Lower lobe of right lung (tissue), 2 donors: Measurements from ENCODE around the gene ORC5. TPM values are rescaled to one million over a fixed set of nuclear protein-coding genes. Genes with fewer than 3 reads are reported as not detected.

Experiments used
- ATAC-seq, 2 donors: fragments of 200-7000 bp; cut with Tn5 transposase; one replicate each; pipeline ENCODE4 v1.9.1; 2020 to 2022; ENCODE audit warnings: mild to moderate bottlenecking in 2 of 2, moderate library complexity in 2 of 2
- DNase-seq: peaks from one replicate; pipeline ENCODE4 v3.0.0-alpha.2; 2020
- H3K27ac ChIP-seq: fragments of 200-600 bp; one replicate; pipeline ENCODE4 v1.8.0; 2022
- H3K27me3 ChIP-seq: fragments of 200-600 bp; one replicate; pipeline ENCODE4 v1.8.0; 2022; ENCODE audit warnings: low read depth
- H3K36me3 ChIP-seq: fragments of 200-600 bp; one replicate; pipeline ENCODE4 v1.8.0; 2022; ENCODE audit warnings: mild to moderate bottlenecking
- H3K4me1 ChIP-seq: fragments of 200-600 bp; one replicate; pipeline ENCODE4 v1.8.0; 2022
- H3K4me3 ChIP-seq: fragments of 200-600 bp; one replicate; pipeline ENCODE4 v1.8.0; 2022; ENCODE audit warnings: mild to moderate bottlenecking
- H3K9me3 ChIP-seq: fragments of 200-600 bp; one replicate; pipeline ENCODE4 v1.8.0; 2022
- CTCF ChIP-seq: fragments of 200-600 bp; IDR thresholded peaks from one replicate; pipeline ENCODE4 v1.8.0; 2022; ENCODE audit warnings: antibody characterized with exemption, mild to moderate bottlenecking
- intact Hi-C: fragments of 100-400 bp; cut with DNase I; formaldehyde crosslinking; loops from one replicate; pipeline ENCODE4 v1.11.0; 2022
- total RNA-seq: library from RNA; stranded (reverse); fragmentation: NEBNext Ultra II Directional; extraction: Animal tissue kit (Norgen Biotek cat#: 25700); gene quantifications from one replicate; pipeline ENCODE4 v1.2.1, GENCODE V29; 2021
- donor health status: DM: no; HTN: yes; CAD: no; lungs with severe emphysema.

The ORC5 gene
- total RNA-seq, 1 donor from 2014 or later: 16.0 TPM

DNA sequence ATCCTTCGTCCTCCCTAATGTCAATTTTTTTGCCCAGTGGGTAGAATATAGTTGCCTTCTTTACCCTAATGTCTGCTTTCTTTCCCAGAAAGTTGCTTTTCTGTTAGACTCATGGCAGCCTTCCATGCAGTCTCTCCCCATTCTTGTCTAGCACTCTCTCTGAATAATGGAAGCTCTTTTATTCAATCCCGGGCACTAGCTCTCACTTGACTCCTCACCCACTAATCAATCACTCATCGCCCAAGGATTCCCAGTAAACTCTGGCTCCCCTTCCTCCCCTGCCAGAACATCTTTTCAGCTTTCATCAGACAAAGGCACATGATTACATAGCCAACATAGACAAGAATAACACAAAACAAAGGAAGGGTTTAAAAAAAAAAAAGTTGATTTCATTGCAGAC lies 118.2 kb downstream of the ORC5 start:
- no peaks in the 10 kb centered on the region for H3K36me3 ChIP-seq
- H3K4me1 ChIP-seq: no peaks in the 10 kb centered on the region
- no peak for TF ChIP-seq CTCF
- H3K27me3 ChIP-seq: no peaks in the 10 kb centered on the region
- ATAC-seq (no peak), DNase-seq (no peak)
- H3K27ac ChIP-seq: no peak overlapping the region
- intact Hi-C loops: no loop called here
- no peaks in the 10 kb centered on the region for H3K9me3 ChIP-seq
- no peak overlapping the region for H3K4me3 ChIP-seq

GRCh38 chr7:104089061-104089460 lies 118.8 kb downstream of the ORC5 start:
- H3K27ac ChIP-seq: no peak overlapping the region
- ATAC-seq: no peak
- H3K9me3 ChIP-seq: no peaks in the 10 kb centered on the region
- intact Hi-C loops: no loop called here
- no peak overlapping the region for H3K4me3 ChIP-seq
- no peaks in the 10 kb centered on the region for H3K27me3 ChIP-seq
- DNase-seq: no peak
- no peaks in the 10 kb centered on the region for H3K4me1 ChIP-seq
- TF ChIP-seq CTCF: no peak
- no peaks in the 10 kb centered on the region for H3K36me3 ChIP-seq

Other genes with a start within 250 kb of the ORC5 start
- gene RELN, start 218.4 kb downstream of the ORC5 start, total RNA-seq: 3.7 TPM
- gene LHFPL3, start 120.6 kb upstream of the ORC5 start, total RNA-seq: not detected